ENCODE results near the gene PRELP.

The PRELP gene

GRCh38 chr1:203527013-203527412 is 51.4 kb downstream of the PRELP start:
- no peak for DNase-seq

GRCh38 chr1:203528063-203528462 is 52.5 kb downstream of the PRELP start:
- DNase-seq, result no peak

GRCh38 chr1:203528976-203529835 is 53.6 kb downstream of the PRELP start:
- no peak for DNase-seq

- DNase-seq, result no peak
Observed at GRCh38 chr1:203531063-203531462, 55.5 kb downstream of the PRELP start.

GRCh38 chr1:203534012-203534411 is 58.4 kb downstream of the PRELP start:
- DNase-seq, result no peak

GRCh38 chr1:203534526-203534925 is 58.9 kb downstream of the PRELP start:
- no peak for DNase-seq

- DNase-seq, result no peak
Observed at GRCh38 chr1:203536575-203536974, 61.0 kb downstream of the PRELP start.

- DNase-seq, result no peak
Observed at GRCh38 chr1:203536980-203537455, 61.4 kb downstream of the PRELP start.

GRCh38 chr1:203537806-203538464 is 62.3 kb downstream of the PRELP start:
- no peak for DNase-seq

GRCh38 chr1:203538726-203539125 is 63.1 kb downstream of the PRELP start:
- DNase-seq, result no peak

- DNase-seq, result no peak
Observed at GRCh38 chr1:203539831-203540546, 64.4 kb downstream of the PRELP start.
